Endothelial cell (in vitro differentiated cells): Measurements from ENCODE around the gene UMAD1. TPM values are rescaled to one million over a fixed set of nuclear protein-coding genes. Genes with fewer than 3 reads are reported as not detected.

ENCODE experiments used
- DNase-seq: peaks from one replicate; pipeline ENCODE4 v3.0.0; 2021; ENCODE audit warnings: low spot score
- H3K27ac Mint-ChIP-seq: one replicate; pipeline ENCODE4 v1.8.0; 2021; ENCODE audit warnings: mixed read lengths, inconsistent platforms; ENCODE audit not compliant: unreplicated experiment
- H3K27me3 Mint-ChIP-seq: one replicate; pipeline ENCODE4 v1.8.0; 2021; ENCODE audit warnings: mild to moderate bottlenecking, moderate library complexity, mixed read lengths, inconsistent platforms; ENCODE audit not compliant: unreplicated experiment
- H3K36me3 Mint-ChIP-seq: one replicate; pipeline ENCODE4 v1.8.0; 2021; ENCODE audit warnings: mild to moderate bottlenecking, low read depth, mixed read lengths, inconsistent platforms; ENCODE audit not compliant: unreplicated experiment
- H3K4me1 Mint-ChIP-seq: one replicate; pipeline ENCODE4 v1.8.0; 2021; ENCODE audit warnings: mild to moderate bottlenecking, mixed read lengths, inconsistent platforms; ENCODE audit not compliant: unreplicated experiment
- H3K4me3 Mint-ChIP-seq: one replicate; pipeline ENCODE4 v1.8.0; 2021; ENCODE audit warnings: mild to moderate bottlenecking, mixed read lengths, inconsistent platforms; ENCODE audit not compliant: unreplicated experiment
- H3K9me3 Mint-ChIP-seq: one replicate; pipeline ENCODE4 v1.8.0; 2021; ENCODE audit warnings: mixed read lengths, inconsistent platforms; ENCODE audit not compliant: unreplicated experiment
- total RNA-seq: library from RNA; stranded (reverse); fragmentation: NEBNext Ultra II Directional; extraction: Animal tissue kit (Norgen Biotek cat#: 25700); gene quantifications from one replicate; pipeline ENCODE4 v1.2.1, GENCODE V29; 2021; ENCODE audit not compliant: unreplicated experiment
- TF ChIP-seq, protein P1 (sequence below): fragments of 200-600 bp; sonication (generic); IDR thresholded peaks from one replicate; pipeline ENCODE4 v1.5.0; 2021; ENCODE audit warnings: antibody characterized with exemption; ENCODE audit not compliant: unreplicated experiment

Gene UMAD1
- total RNA-seq, 1 donor from 2014 or later: 5.7 TPM

DNA sequence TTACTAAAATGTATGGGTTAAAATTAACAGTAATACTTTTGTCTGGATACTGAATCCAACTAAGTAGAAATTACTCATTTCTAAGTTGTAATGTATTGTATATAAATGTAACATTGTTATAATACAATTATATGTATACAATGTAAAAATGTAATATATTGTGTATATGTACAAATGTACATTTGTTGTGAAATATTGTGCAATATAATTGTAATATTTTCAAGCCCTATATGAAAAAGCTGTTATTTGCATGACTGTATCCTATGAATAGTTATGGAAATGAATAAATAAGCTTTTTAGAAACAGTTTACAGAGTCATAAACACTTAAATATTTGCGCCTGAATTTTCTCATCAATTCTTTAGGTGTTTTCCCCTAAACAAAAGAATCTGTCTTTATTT lies 20.3 kb upstream of the UMAD1 start:
- H3K4me3 Mint-ChIP-seq: no peak overlapping the region
- no peaks in the 10 kb centered on the region for H3K27me3 Mint-ChIP-seq
- no peaks in the 10 kb centered on the region for H3K36me3 Mint-ChIP-seq
- H3K9me3 Mint-ChIP-seq: no peaks in the 10 kb centered on the region
- TF ChIP-seq, protein P1, sequence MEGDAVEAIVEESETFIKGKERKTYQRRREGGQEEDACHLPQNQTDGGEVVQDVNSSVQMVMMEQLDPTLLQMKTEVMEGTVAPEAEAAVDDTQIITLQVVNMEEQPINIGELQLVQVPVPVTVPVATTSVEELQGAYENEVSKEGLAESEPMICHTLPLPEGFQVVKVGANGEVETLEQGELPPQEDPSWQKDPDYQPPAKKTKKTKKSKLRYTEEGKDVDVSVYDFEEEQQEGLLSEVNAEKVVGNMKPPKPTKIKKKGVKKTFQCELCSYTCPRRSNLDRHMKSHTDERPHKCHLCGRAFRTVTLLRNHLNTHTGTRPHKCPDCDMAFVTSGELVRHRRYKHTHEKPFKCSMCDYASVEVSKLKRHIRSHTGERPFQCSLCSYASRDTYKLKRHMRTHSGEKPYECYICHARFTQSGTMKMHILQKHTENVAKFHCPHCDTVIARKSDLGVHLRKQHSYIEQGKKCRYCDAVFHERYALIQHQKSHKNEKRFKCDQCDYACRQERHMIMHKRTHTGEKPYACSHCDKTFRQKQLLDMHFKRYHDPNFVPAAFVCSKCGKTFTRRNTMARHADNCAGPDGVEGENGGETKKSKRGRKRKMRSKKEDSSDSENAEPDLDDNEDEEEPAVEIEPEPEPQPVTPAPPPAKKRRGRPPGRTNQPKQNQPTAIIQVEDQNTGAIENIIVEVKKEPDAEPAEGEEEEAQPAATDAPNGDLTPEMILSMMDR: no peak
- H3K4me1 Mint-ChIP-seq: no peaks in the 10 kb centered on the region
- no peak overlapping the region for H3K27ac Mint-ChIP-seq
- DNase-seq: no peak

DNA sequence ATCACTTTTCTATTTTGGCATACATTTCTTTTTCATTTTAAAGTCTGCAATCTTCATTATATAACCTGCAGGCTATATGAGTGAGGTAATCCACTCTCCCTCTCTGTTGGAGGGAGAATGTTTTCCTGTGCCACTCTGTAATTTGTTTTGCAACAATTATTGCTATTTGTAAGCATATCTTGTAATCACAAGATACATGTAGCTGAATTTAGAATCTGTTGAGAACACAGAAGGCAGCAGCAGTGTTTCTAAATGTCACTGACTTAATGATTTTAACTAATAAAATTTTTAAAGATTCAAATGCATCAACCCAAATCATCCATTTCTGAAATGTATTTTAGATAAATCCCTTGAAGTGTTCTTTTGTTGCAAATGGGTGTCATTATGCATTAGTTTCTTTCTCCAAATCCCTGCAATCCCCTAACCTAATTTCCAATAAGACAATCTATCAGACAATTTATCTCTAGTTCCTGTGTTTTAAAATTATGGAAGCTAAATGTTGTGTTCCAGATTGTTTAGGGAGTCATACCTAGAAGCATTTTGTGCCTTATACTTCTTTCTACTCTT lies 19.8 kb upstream of the UMAD1 start:
- Mint-ChIP-seq H3K36me3 (no peaks in the 10 kb centered on the region), H3K9me3 (no peaks in the 10 kb centered on the region), H3K4me1 (no peaks in the 10 kb centered on the region), H3K27ac (no peak overlapping the region), H3K4me3 (no peak overlapping the region), H3K27me3 (no peaks in the 10 kb centered on the region)
- no peak for DNase-seq
- TF ChIP-seq, protein P1: no peak

GRCh38 chr7:7628476-7628875 lies 12.1 kb upstream of the UMAD1 start:
- H3K36me3 Mint-ChIP-seq: peaks cover 9% of the 10 kb centered on the region
- no peaks in the 10 kb centered on the region for H3K4me1 Mint-ChIP-seq
- TF ChIP-seq, protein P1: no peak
- H3K27ac Mint-ChIP-seq: no peak overlapping the region
- no peaks in the 10 kb centered on the region for H3K9me3 Mint-ChIP-seq
- DNase-seq: no peak
- H3K4me3 Mint-ChIP-seq: no peak overlapping the region
- H3K27me3 Mint-ChIP-seq: peaks cover 1% of the 10 kb centered on the region

GRCh38 chr7:7630626-7631329 lies 9.8 kb upstream of the UMAD1 start:
- no peak for DNase-seq
- TF ChIP-seq, protein P1: no peak
- Mint-ChIP-seq H3K4me1 (no peaks in the 10 kb centered on the region), H3K27ac (no peak overlapping the region), H3K27me3 (peaks cover 1% of the 10 kb centered on the region), H3K9me3 (no peaks in the 10 kb centered on the region), H3K36me3 (peaks cover 9% of the 10 kb centered on the region), H3K4me3 (no peak overlapping the region)

GRCh38 chr7:7639421-7639820 lies 1.1 kb upstream of the UMAD1 start:
- H3K9me3 Mint-ChIP-seq: no peaks in the 10 kb centered on the region

More at GRCh38 chr7:7639421-7639820, 1.1 kb upstream of the UMAD1 start:
- Mint-ChIP-seq H3K4me3 (peak overlapping the region; percentile 98), H3K27ac (peak overlapping the region; percentile 94), H3K36me3 (no peaks in the 10 kb centered on the region), H3K4me1 (peaks cover 10% of the 10 kb centered on the region), H3K27me3 (no peaks in the 10 kb centered on the region)
- no peak for DNase-seq
- TF ChIP-seq, protein P1: no peak
